GM18867 (cell line): ENCODE results near the gene ENAM.
A peak's percentile ranks its signal among the peaks of the same experiment; 100 is the strongest.
"Not testable (repeated sequence)": the region's sequence is repeated elsewhere in the genome, so short reads cannot be mapped to it uniquely, and the experiment has no call there.

Experiments
- ATAC-seq: cut with Tn5 transposase; IDR thresholded peaks from one replicate; pipeline ENCODE4 v1.9.1; 2021; ENCODE audit warnings: mild to moderate bottlenecking, moderate library complexity; ENCODE audit not compliant: unreplicated experiment

ENAM gene

DNA sequence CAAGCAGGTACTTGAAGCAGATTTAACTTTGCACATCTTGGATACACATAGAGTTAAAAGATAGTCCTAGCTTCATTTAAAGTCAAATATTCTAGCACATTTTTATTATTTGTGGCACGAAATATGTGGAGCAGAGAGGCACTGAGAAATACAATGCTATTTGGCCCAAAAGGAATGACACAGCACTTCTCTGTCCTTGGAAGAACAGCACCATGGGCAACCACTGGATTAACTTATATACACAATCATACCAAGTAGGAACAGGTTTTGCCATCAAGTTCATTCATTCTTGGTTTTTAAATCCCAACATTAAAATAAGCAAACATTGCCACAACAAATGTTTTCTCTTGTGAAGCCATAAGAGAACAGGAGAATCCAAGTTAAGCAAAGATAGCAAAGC lies 924 bp upstream of the ENAM start:
- ATAC-seq, result no peak

- peak; percentile 63 for ATAC-seq
These were observed 1.0 kb downstream of the ENAM start for GRCh38 chr4:70629469-70630090.

DNA sequence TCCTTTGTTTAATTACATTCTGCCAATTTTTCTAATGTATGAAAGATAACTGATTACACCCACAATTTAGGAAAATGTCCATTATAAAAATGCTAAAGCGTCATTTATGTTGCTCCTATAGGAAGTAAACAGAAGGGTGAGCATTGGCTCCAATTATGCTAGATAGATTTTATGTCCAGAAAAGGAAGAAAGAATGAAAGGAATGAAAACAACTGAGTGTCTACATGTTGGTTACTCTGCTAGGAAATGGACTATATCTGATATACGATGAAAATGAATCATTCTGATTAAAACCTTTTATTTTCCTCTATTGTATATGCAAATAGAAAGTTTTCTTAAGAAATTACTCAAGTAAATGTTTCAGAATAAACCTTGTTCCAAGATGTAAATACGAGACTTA lies 1.6 kb downstream of the ENAM start:
- ATAC-seq, result no peak

DNA sequence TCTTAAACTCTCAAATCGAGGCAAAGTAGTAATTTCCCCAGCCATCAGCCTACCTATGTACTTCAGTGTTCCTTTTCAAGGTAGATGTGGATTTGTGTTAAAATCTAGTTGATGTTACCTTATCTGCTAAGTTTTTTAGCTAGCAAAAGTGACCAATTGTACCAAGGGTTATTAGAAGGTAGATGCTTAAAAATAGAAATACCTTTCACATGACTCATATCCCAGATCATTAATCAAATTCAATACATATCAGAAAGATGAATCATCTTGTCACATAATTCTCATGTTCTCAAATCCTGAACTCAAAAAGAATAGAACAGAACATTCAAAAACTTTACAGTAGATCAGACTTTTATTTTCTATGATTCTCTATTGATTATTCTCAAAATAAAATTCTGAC lies 3.5 kb downstream of the ENAM start:
- ATAC-seq, result no peak

DNA sequence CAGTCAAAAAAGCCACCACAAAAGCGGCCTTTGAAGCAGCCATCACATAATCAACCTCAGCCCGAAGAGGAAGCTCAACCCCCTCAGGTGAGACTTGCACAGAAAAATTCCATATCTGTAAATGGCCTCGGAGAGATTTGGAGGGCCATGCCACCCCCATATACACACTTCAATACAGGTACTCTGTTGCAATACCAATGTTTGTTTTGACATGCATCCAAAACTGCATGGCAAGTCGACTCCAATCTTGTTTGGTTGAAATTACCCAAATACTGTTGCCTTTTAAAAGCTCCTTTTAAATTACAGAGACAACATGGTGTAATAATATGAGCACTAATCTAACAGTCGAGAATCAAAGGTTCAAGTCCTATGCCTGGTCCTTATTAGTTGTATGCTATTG lies 5.9 kb downstream of the ENAM start:
- ATAC-seq, result no peak

DNA sequence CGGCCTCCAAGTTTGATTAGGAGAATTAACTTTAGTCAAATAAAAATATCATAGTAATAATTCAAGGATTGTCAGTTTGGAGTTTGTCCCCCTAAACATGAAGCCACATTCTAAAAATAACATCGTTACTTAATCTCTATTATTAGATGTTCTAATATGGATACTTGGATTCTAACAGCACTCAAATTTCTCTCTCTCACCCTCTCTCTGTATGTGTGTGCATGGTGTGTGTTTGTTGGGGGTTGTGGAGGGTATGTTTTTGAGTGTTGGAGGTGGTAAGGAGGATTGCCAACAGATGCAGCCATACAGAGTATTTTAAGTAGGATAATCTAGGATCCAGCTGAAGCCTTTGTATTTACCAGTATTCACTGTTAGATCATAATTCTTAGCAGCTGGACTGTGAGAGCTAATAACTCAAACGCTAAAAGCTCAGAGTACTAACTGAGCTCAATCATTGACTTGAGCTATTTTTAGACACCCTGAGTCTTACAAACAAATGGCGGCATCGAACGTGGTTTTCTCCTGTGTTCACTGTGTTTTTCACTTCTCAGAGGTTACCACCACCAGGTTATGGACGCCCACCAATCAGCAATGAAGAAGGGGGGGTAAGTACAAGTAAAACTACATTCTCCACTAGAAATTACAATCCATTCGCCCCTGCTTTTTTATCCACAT lies 8.8 kb downstream of the ENAM start:
- no peak for ATAC-seq

DNA sequence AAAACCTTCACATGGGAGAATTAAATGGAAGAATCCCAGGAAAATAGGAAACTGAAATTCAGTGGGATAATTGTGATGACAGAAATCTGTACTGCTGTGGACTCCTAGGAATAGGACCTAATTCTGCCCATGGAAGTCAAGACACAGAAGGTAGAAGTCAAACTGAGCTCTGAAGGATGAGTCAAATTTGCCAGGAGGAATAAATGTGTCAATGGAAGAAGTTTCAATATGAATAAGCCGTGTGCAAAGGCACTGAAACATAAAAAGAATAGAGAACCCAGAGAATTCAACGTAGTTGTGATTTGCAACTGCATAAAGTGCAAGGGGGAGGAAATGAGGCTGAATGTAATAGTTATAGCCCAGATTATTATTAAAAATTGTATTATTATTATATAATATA lies 11.6 kb downstream of the ENAM start:
- no peak for ATAC-seq

GRCh38 chr4:70650741-70651140 lies 22.2 kb downstream of the ENAM start:
- ATAC-seq, result peak; percentile 5

GRCh38 chr4:70651864-70652506 lies 23.4 kb downstream of the ENAM start:
- no peak for ATAC-seq

- no peak for ATAC-seq
These were observed 26.1 kb downstream of the ENAM start for GRCh38 chr4:70654605-70655011.

DNA sequence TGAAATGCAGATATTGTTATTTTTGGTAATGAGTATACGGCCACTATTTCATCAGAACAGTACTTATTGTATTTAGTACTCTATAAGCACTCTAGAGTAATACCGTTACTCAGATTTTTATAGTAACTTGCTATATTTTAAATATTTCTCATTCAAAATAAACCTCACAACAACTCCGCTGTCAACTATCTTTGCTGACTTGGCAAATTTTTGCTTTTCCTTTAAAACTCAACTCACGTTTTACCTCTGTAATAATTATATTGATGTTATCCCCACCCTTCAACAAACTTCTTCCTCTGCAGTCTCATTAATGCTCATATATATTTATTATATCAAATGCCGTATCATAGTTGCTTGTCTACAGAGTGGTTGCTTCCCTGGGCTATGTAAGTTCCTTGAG lies 28.8 kb downstream of the ENAM start:
- no peak for ATAC-seq

DNA sequence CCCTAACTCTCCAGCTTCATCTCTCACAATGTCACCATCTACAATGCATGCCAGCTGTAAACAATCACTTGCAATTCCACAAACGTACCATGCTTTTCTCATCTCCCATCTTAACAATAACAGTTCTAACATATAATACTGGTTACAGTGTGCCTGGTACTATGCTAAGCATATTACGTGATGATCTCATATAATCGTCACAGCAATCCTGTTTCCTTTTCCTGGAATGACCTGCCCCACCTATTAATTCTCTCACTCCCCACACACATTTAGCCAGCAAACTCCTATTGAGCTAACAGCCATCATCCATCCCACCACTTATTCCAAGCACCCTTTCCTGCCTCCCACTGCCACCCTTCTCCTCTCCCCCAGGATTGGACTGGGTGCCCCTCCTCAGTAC lies 29.9 kb downstream of the ENAM start:
- ATAC-seq, result no peak

GRCh38 chr4:70660106-70660505 lies 31.6 kb downstream of the ENAM start:
- ATAC-seq, result no peak

GRCh38 chr4:70661309-70661922 lies 32.9 kb downstream of the ENAM start:
- not testable (repeated sequence) for ATAC-seq

DNA sequence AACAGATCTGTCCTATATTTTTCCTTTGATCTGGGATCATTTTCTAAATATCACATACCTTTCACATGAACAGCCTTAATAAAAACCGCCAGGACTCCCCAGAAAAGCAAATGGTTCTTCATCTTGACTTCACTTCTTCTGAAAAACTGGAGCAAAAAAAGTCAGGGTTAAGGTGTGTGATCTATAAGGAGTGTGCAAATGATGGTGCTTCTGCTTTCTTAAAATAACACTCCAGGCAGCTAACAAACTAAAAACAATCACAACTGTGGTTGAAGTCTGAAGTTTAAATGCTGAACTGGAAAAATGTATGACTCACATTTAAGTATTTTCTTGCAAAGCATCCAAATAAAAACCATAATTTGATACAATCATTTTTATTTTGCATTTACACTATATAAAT lies 37.8 kb downstream of the ENAM start, which contains the start of gene JCHAIN:
Gene JCHAIN, minus strand, starts transcription at position 140 of the 400 bp plus-strand sequence. Its CDS starts 18 bp downstream, at position 122.
- ATAC-seq, result peak; percentile 67

- ATAC-seq, result peak; percentile 44
These were observed 39.4 kb downstream of the ENAM start for GRCh38 chr4:70667740-70668535.

DNA sequence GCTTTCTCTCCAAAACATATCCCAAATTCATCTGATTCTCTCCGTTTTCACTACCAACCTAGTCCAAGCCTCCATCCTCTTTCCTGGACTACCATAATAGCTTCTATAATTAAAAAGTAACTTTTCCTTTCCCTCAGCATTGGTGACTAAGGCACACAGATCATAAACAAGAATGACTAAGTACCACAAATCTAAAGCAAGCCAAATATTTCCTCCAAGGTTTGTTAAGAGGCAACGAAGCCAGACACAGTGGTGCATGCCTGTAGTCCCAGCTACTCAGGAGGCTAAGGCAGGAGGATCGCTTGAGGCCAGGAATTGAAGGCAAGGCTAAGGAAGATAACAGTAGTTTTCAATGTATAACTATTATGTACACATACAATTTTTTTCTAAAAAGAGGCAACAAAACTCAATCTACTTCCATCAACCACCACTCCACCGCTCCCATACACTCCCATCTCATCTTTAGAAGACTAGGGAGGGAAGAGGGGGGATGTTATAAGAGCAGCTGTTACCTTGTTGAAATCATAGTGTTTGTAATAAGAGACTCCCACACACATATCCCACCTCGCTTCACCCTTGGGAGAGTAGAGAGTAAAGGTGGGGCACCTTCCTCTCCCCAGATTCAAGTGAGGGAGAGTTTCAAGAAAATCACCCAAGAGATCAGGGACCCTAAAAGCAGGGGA lies 41.9 kb downstream of the ENAM start:
- no peak for ATAC-seq

GRCh38 chr4:70671091-70671490 lies 42.5 kb downstream of the ENAM start:
- ATAC-seq, result no peak

GRCh38 chr4:70674191-70674590 lies 45.6 kb downstream of the ENAM start:
- ATAC-seq, result no peak

DNA sequence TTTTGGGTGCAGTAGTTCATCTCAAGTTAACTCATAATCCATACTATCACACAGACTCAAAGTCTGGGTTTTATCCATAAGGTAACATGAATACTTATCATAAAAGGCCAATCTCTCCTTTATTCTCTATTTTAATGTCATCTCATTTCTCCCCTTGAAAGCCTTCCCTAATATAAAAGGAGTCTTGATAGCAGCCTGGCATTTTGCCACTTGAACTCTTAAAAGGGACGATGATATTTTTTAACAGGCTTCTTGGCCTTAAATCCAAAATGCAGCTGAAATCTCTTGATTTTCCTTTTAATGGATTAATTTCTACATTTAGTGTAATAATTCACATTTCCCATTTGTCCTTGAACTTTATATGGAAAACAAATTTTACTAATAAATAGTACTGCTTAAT lies 46.2 kb downstream of the ENAM start:
- no peak for ATAC-seq
